ENCODE data around the gene CCDC188. TPM values are rescaled to one million over a fixed set of nuclear protein-coding genes. Genes with fewer than 3 reads are reported as not detected.

CCDC188 gene
- total RNA-seq, 1 donor from 2014 or later, result 8.6 TPM

DNA sequence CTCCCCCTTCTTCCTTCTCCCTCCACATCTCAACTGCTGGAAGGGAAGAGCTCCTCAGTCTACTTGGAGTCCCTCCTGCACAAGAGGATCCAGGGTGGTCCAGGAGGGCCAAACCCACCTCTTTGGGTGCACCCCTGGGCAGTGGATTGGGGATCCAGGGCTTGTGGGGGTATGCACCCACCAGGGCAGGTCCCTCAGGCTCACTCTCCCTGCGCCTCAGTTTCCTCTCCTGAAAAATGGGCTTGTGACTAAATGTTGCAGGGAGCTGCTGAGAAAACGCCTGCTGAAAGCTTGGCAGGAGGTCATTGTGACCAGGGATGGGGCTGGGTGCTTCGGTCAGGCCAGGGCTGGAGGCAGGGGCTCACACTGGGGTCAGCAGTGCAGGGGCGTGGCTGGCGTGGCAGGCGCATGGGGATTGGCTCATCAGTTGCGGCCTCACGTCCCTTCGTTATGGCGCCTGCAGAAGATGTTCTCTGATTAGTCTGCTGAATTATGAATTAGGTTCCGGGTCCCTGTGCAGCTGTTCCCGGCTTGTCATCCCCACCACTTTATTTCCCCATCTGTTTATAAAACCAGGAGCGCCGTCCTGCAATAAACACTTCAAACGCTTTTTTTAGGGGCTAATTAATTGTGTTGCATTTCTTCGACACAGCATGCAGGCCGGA is 25.7 kb upstream of the CCDC188 start:
- H3K36me3 Mint-ChIP-seq (ENCODE audit: low read depth), result no peaks in the 10 kb centered on the region
- TF ChIP-seq, protein P1, sequence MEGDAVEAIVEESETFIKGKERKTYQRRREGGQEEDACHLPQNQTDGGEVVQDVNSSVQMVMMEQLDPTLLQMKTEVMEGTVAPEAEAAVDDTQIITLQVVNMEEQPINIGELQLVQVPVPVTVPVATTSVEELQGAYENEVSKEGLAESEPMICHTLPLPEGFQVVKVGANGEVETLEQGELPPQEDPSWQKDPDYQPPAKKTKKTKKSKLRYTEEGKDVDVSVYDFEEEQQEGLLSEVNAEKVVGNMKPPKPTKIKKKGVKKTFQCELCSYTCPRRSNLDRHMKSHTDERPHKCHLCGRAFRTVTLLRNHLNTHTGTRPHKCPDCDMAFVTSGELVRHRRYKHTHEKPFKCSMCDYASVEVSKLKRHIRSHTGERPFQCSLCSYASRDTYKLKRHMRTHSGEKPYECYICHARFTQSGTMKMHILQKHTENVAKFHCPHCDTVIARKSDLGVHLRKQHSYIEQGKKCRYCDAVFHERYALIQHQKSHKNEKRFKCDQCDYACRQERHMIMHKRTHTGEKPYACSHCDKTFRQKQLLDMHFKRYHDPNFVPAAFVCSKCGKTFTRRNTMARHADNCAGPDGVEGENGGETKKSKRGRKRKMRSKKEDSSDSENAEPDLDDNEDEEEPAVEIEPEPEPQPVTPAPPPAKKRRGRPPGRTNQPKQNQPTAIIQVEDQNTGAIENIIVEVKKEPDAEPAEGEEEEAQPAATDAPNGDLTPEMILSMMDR (conservative IDR thresholded peaks at IDR 0.05), result no peak
- DNase-seq (ENCODE audit: low read depth, low spot score), result no peak
- H3K4me1 Mint-ChIP-seq, result peaks cover 4% of the 10 kb centered on the region
- no peak overlapping the region for H3K4me3 Mint-ChIP-seq
- H3K27ac Mint-ChIP-seq (ENCODE audit: unreplicated experiment), result no peak overlapping the region
- H3K27me3 Mint-ChIP-seq (ENCODE audit: low read depth), result no peaks in the 10 kb centered on the region
- H3K9me3 Mint-ChIP-seq, result no peaks in the 10 kb centered on the region

GRCh38 chr22:20175597-20175900 is 24.7 kb upstream of the CCDC188 start:
- Mint-ChIP-seq H3K27me3 (ENCODE audit: low read depth) (no peaks in the 10 kb centered on the region), H3K4me1 (peaks cover 4% of the 10 kb centered on the region), H3K4me3 (no peak overlapping the region), H3K36me3 (ENCODE audit: low read depth) (no peaks in the 10 kb centered on the region), H3K27ac (ENCODE audit: unreplicated experiment) (no peak overlapping the region), H3K9me3 (no peaks in the 10 kb centered on the region)
- TF ChIP-seq, protein P1 (conservative IDR thresholded peaks at IDR 0.05), result no peak
- no peak for DNase-seq (ENCODE audit: low read depth, low spot score)

GRCh38 chr22:20174785-20175596 is 24.1 kb upstream of the CCDC188 start:
- no peaks in the 10 kb centered on the region for H3K27me3 Mint-ChIP-seq (ENCODE audit: low read depth)
- no peak overlapping the region for H3K27ac Mint-ChIP-seq (ENCODE audit: unreplicated experiment)
- H3K9me3 Mint-ChIP-seq, result no peaks in the 10 kb centered on the region
- H3K4me1 Mint-ChIP-seq, result peaks cover 4% of the 10 kb centered on the region
- TF ChIP-seq, protein P1 (conservative IDR thresholded peaks at IDR 0.05), result peak; percentile 26
- no peak overlapping the region for H3K4me3 Mint-ChIP-seq
- H3K36me3 Mint-ChIP-seq (ENCODE audit: low read depth), result no peaks in the 10 kb centered on the region
- no peak for DNase-seq (ENCODE audit: low read depth, low spot score)

GRCh38 chr22:20173772-20174171 is 22.9 kb upstream of the CCDC188 start:
- DNase-seq (ENCODE audit: low read depth, low spot score), result no peak
- H3K4me3 Mint-ChIP-seq, result no peak overlapping the region
- H3K36me3 Mint-ChIP-seq (ENCODE audit: low read depth), result no peaks in the 10 kb centered on the region
- TF ChIP-seq, protein P1 (conservative IDR thresholded peaks at IDR 0.05), result no peak
- H3K27me3 Mint-ChIP-seq (ENCODE audit: low read depth), result no peaks in the 10 kb centered on the region
- H3K4me1 Mint-ChIP-seq, result peaks cover 4% of the 10 kb centered on the region
- H3K27ac Mint-ChIP-seq (ENCODE audit: unreplicated experiment), result no peak overlapping the region
- no peaks in the 10 kb centered on the region for H3K9me3 Mint-ChIP-seq

- Mint-ChIP-seq H3K36me3 (ENCODE audit: low read depth) (no peaks in the 10 kb centered on the region), H3K4me1 (peaks cover 4% of the 10 kb centered on the region), H3K27me3 (ENCODE audit: low read depth) (no peaks in the 10 kb centered on the region), H3K27ac (ENCODE audit: unreplicated experiment) (no peak overlapping the region), H3K4me3 (no peak overlapping the region), H3K9me3 (no peaks in the 10 kb centered on the region)
- TF ChIP-seq, protein P1 (conservative IDR thresholded peaks at IDR 0.05), result no peak
- no peak for DNase-seq (ENCODE audit: low read depth, low spot score)
These were observed 22.4 kb upstream of the CCDC188 start for GRCh38 chr22:20173246-20173645.
